ENCODE measurements around the gene RNU4-1.

Gene RNU4-1

GRCh38 chr12:120316798-120317223 is 23.8 kb upstream of the RNU4-1 start (continued):
- TF ChIP-seq, protein P1, sequence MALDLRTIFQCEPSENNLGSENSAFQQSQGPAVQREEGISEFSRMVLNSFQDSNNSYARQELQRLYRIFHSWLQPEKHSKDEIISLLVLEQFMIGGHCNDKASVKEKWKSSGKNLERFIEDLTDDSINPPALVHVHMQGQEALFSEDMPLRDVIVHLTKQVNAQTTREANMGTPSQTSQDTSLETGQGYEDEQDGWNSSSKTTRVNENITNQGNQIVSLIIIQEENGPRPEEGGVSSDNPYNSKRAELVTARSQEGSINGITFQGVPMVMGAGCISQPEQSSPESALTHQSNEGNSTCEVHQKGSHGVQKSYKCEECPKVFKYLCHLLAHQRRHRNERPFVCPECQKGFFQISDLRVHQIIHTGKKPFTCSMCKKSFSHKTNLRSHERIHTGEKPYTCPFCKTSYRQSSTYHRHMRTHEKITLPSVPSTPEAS (tag by site-specific recombination; IDR thresholded peaks at IDR 0.05) = no peak
- TF ChIP-seq SCRT1 (tag by site-specific recombination; IDR thresholded peaks at IDR 0.05; ENCODE audit: borderline replicate concordance) (no peak), ZNF2 (tag by site-specific recombination; IDR thresholded peaks at IDR 0.05) (no peak), KLF7 (tag by site-specific recombination; IDR thresholded peaks at IDR 0.05; ENCODE audit: borderline replicate concordance) (no peak)

- TF ChIP-seq ZFP69B (tag by site-specific recombination; IDR thresholded peaks at IDR 0.05) = no peak
- TF ChIP-seq, protein P2, sequence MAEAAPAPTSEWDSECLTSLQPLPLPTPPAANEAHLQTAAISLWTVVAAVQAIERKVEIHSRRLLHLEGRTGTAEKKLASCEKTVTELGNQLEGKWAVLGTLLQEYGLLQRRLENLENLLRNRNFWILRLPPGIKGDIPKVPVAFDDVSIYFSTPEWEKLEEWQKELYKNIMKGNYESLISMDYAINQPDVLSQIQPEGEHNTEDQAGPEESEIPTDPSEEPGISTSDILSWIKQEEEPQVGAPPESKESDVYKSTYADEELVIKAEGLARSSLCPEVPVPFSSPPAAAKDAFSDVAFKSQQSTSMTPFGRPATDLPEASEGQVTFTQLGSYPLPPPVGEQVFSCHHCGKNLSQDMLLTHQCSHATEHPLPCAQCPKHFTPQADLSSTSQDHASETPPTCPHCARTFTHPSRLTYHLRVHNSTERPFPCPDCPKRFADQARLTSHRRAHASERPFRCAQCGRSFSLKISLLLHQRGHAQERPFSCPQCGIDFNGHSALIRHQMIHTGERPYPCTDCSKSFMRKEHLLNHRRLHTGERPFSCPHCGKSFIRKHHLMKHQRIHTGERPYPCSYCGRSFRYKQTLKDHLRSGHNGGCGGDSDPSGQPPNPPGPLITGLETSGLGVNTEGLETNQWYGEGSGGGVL (tag by site-specific recombination; IDR thresholded peaks at IDR 0.05) = no peak
- no peak for TF ChIP-seq ZSCAN16 (tag by site-specific recombination; IDR thresholded peaks at IDR 0.05)
- TF ChIP-seq ZNF114 (tag by site-specific recombination; IDR thresholded peaks at IDR 0.05) = no peak
- no peak for TF ChIP-seq ZNF529 (tag by site-specific recombination; IDR thresholded peaks at IDR 0.05; ENCODE audit: insufficient replicate concordance)
- TF ChIP-seq, protein P3, sequence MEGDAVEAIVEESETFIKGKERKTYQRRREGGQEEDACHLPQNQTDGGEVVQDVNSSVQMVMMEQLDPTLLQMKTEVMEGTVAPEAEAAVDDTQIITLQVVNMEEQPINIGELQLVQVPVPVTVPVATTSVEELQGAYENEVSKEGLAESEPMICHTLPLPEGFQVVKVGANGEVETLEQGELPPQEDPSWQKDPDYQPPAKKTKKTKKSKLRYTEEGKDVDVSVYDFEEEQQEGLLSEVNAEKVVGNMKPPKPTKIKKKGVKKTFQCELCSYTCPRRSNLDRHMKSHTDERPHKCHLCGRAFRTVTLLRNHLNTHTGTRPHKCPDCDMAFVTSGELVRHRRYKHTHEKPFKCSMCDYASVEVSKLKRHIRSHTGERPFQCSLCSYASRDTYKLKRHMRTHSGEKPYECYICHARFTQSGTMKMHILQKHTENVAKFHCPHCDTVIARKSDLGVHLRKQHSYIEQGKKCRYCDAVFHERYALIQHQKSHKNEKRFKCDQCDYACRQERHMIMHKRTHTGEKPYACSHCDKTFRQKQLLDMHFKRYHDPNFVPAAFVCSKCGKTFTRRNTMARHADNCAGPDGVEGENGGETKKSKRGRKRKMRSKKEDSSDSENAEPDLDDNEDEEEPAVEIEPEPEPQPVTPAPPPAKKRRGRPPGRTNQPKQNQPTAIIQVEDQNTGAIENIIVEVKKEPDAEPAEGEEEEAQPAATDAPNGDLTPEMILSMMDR (tag by site-specific recombination; IDR thresholded peaks at IDR 0.05) = no peak
- TF ChIP-seq ZNF521 (tag by site-specific recombination; IDR thresholded peaks at IDR 0.05) = no peak
- no peak for TF ChIP-seq ZNF292 (tag by site-specific recombination; IDR thresholded peaks at IDR 0.05; ENCODE audit: borderline replicate concordance, low read depth)
- no peak for TF ChIP-seq IKZF3 (tag by site-specific recombination; IDR thresholded peaks at IDR 0.05)
- no peak for TF ChIP-seq ZNF837 (tag by site-specific recombination; IDR thresholded peaks at IDR 0.05)
- no peak for TF ChIP-seq ZNF549 (tag by site-specific recombination; IDR thresholded peaks at IDR 0.05)
- TF ChIP-seq ZNF561 (tag by site-specific recombination; IDR thresholded peaks at IDR 0.05; ENCODE audit: borderline replicate concordance) = no peak
- no peak for TF ChIP-seq ZBTB8A (tag by site-specific recombination; IDR thresholded peaks at IDR 0.05)
- no peak for TF ChIP-seq MZF1 (tag by site-specific recombination; IDR thresholded peaks at IDR 0.05; ENCODE audit: borderline replicate concordance)
- TF ChIP-seq OSR2 (tag by site-specific recombination; IDR thresholded peaks at IDR 0.05) = no peak
- ChIA-PET POLR2A (interaction anchor here (0.6 to 1.9 kb wide), 2 partner anchors 23 to 183 kb away, joined by 5 to 8 read pairs; partner anchors contain the start of gene RNU4-2), CTCF (interaction anchor here (0.6 to 3.6 kb wide), 9 partner anchors 9 to 1036 kb away, joined by 3 to 23 read pairs (median 3); partner anchors contain the start of genes RNU4-2 and SIRT4)
- no peak overlapping the region for H3K27ac ChIP-seq (ENCODE audit: extremely low read depth, low read depth, low read length)
- H3K9me3 ChIP-seq (ENCODE audit: control insufficient read depth, insufficient read depth, low read depth, low read length) = no peaks in the 10 kb centered on the region
- H3K4me1 ChIP-seq (ENCODE audit: control insufficient read depth, insufficient read depth, low read length) = 0 out of 2 replicates have a peak, but pooled peaks cover 4% of the 10 kb centered on the region
- H3K4me3 ChIP-seq (ENCODE audit: low read depth, low read length) = no peak overlapping the region
- no peaks in the 10 kb centered on the region for H3K36me3 ChIP-seq (ENCODE audit: control insufficient read depth in 2 of 2, insufficient read depth in 1 of 2, low read length in 2 of 2)
Measured at GRCh38 chr12:120314220-120314619, 21.2 kb upstream of the RNU4-1 start.
